GM19099 (cell line): ENCODE data around the gene MYO16.

Source experiments
- POLR2A ChIP-seq: IDR thresholded peaks from 3 replicates; pipeline ENCODE4 v1.6.1; 2011; ENCODE audit warnings: low read depth; ENCODE audit not compliant: insufficient read length; ENCODE audit errors: extremely low read depth

The MYO16 gene

GRCh38 chr13:109128121-109128520 lies 498.7 kb downstream of the MYO16 start:
- no peak for TF ChIP-seq POLR2A

- TF ChIP-seq POLR2A = no peak
Observed at GRCh38 chr13:109130093-109130835, 500.9 kb downstream of the MYO16 start.

- no peak for TF ChIP-seq POLR2A
Observed at GRCh38 chr13:109131698-109132257, 502.4 kb downstream of the MYO16 start.

GRCh38 chr13:109135018-109135417 lies 505.6 kb downstream of the MYO16 start:
- TF ChIP-seq POLR2A = no peak

GRCh38 chr13:109136873-109137272 lies 507.5 kb downstream of the MYO16 start:
- TF ChIP-seq POLR2A = no peak

- TF ChIP-seq POLR2A = no peak
Observed at GRCh38 chr13:109139346-109139745, 509.9 kb downstream of the MYO16 start.

GRCh38 chr13:109140054-109140453 lies 510.6 kb downstream of the MYO16 start:
- TF ChIP-seq POLR2A = no peak

GRCh38 chr13:109140479-109141349 lies 511.3 kb downstream of the MYO16 start:
- TF ChIP-seq POLR2A = no peak

- no peak for TF ChIP-seq POLR2A
Observed at GRCh38 chr13:109141706-109142105, 512.3 kb downstream of the MYO16 start.

- TF ChIP-seq POLR2A = no peak
Observed at GRCh38 chr13:109144693-109145437, 515.5 kb downstream of the MYO16 start.

- no peak for TF ChIP-seq POLR2A
Observed at GRCh38 chr13:109145631-109146030, 516.2 kb downstream of the MYO16 start.

GRCh38 chr13:109146393-109146792 lies 517.0 kb downstream of the MYO16 start:
- TF ChIP-seq POLR2A = no peak

- TF ChIP-seq POLR2A = no peak
Observed at GRCh38 chr13:109146912-109147647, 517.7 kb downstream of the MYO16 start.

- TF ChIP-seq POLR2A = no peak
Observed at GRCh38 chr13:109148243-109148642, 518.8 kb downstream of the MYO16 start.
